B cell (primary cell): ENCODE results near the gene HS3ST3A1. TPM values are rescaled to one million over a fixed set of nuclear protein-coding genes. Genes with fewer than 3 reads are reported as not detected.

Source experiments
- ATAC-seq: fragments of 200-7000 bp; cut with Tn5 transposase; one replicate; pipeline ENCODE4 v1.10.0; 2021; ENCODE audit warnings: low read depth, mild to moderate bottlenecking, moderate number of reproducible peaks, moderate library complexity
- CTCF ChIA-PET: fragments of 350-600 bp; sonication (Branson Sonifier 250); formaldehyde crosslinking; loops from one replicate; lab custom pipeline; 2021; ENCODE audit warnings: antibody characterized with exemption, inconsistent platforms; lab: Charles Lee
- POLR2A ChIA-PET: fragments of 350-600 bp; sonication (Branson Sonifier 250); formaldehyde crosslinking; loops from one replicate; lab custom pipeline; 2021; ENCODE audit warnings: antibody characterized with exemption; lab: Charles Lee
- DNase-seq: peaks from one replicate; pipeline ENCODE4 v3.0.0; 2013
- H2AFZ ChIP-seq: 2 replicates; pipeline ENCODE4 v1.6.1; 2012; ENCODE audit warnings: mild to moderate bottlenecking, low read depth, low read length; ENCODE audit not compliant: insufficient read depth, poor library complexity, severe bottlenecking
- H3K27ac ChIP-seq, 2 donors: 1 replicate in 1 of 2; 2 replicates in 1 of 2; pipeline ENCODE4 v1.5.1; 2012 to 2013; ENCODE audit warnings: low read length in 2 of 2, mild to moderate bottlenecking in 2 of 2, moderate library complexity in 1 of 2
- H3K27me3 ChIP-seq, 4 experiments: fragments of 200-600 bp in 1 of 4; sonication (generic) in 1 of 4; replicated peaks in 1 of 4; 1 replicate in 2 of 4; 2 replicates in 2 of 4; pipeline versions ENCODE4 v1.6.1 to v1.7.0; 2013 to 2016; ENCODE audit warnings: low read length in 3 of 4, mild to moderate bottlenecking in 2 of 4, mixed read lengths in 1 of 4, moderate library complexity in 1 of 4; ENCODE audit not compliant: insufficient read depth in 4 of 4, control insufficient read depth in 3 of 4; ENCODE audit errors: control extremely low read depth in 1 of 4
- H3K36me3 ChIP-seq, 2 experiments: replicated peaks in 1 of 2; 1 replicate in 1 of 2; 2 replicates in 1 of 2; pipeline versions ENCODE4 v1.6.1 to v1.7.1; 2013; ENCODE audit warnings: low read length in 1 of 2; ENCODE audit not compliant: insufficient read depth in 2 of 2, control insufficient read depth in 1 of 2; ENCODE audit errors: control extremely low read depth in 1 of 2, extremely low read depth in 1 of 2
- H3K4me1 ChIP-seq, 2 donors: fragments of 200-600 bp in 1 of 2; sonication (generic) in 1 of 2; 1 replicate in 1 of 2; 2 replicates in 1 of 2; pipeline versions ENCODE4 v1.5.1 to v1.6.1; 2013 to 2017; ENCODE audit warnings: low read length in 2 of 2; ENCODE audit not compliant: control insufficient read depth in 2 of 2, insufficient read depth in 2 of 2
- H3K4me2 ChIP-seq: replicated peaks from 2 replicates; pipeline ENCODE3; 2012; ENCODE audit warnings: mild to moderate bottlenecking, low read depth, low read length; ENCODE audit not compliant: poor library complexity, severe bottlenecking
- H3K4me3 ChIP-seq, 5 experiments: fragments of 200-600 bp in 1 of 5; sonication (generic) in 1 of 5; 1 replicate in 3 of 5; 2 replicates in 2 of 5; pipeline versions ENCODE4 v1.5.1 to v1.7.0; 2011 to 2016; ENCODE audit warnings: low read length in 4 of 5, mild to moderate bottlenecking in 4 of 5, low read depth in 2 of 5, control low read depth in 1 of 5, moderate library complexity in 1 of 5; ENCODE audit not compliant: insufficient read depth in 1 of 5; ENCODE audit errors: control extremely low read depth in 1 of 5, extremely low read depth in 1 of 5
- H3K79me2 ChIP-seq: fragments of 200-600 bp; sonication (generic); one replicate; pipeline ENCODE4 v1.6.0; 2016; ENCODE audit warnings: low read length; ENCODE audit not compliant: control insufficient read depth, insufficient read depth
- H3K9ac ChIP-seq: fragments of 200-600 bp; sonication (generic); 2 replicates; pipeline ENCODE4 v1.6.1; 2017; ENCODE audit warnings: mild to moderate bottlenecking, low read length, moderate library complexity
- H3K9me3 ChIP-seq, 3 donors: one replicate each; pipeline versions ENCODE4 v1.6.1 to v1.7.1; 2013; ENCODE audit warnings: low read length in 2 of 3; ENCODE audit not compliant: control insufficient read depth in 2 of 3, insufficient read depth in 1 of 3; ENCODE audit errors: control extremely low read depth in 1 of 3
- H4K20me1 ChIP-seq: 2 replicates; pipeline ENCODE4 v1.6.0; 2012; ENCODE audit warnings: mild to moderate bottlenecking, low read length; ENCODE audit not compliant: insufficient read depth, control insufficient read depth, poor library complexity, severe bottlenecking
- H3K27ac Mint-ChIP-seq: one replicate; pipeline ENCODE4 v1.8.0; 2021; ENCODE audit warnings: mixed read lengths
- H3K27me3 Mint-ChIP-seq: one replicate; pipeline ENCODE4 v1.8.0; 2021; ENCODE audit warnings: mixed read lengths
- H3K4me1 Mint-ChIP-seq: one replicate; pipeline ENCODE4 v1.8.0; 2021; ENCODE audit warnings: mixed read lengths
- H3K4me3 Mint-ChIP-seq: one replicate; pipeline ENCODE4 v1.8.0; 2021; ENCODE audit warnings: mixed read lengths
- H3K9me3 Mint-ChIP-seq: one replicate; pipeline ENCODE4 v1.8.0; 2022; ENCODE audit warnings: mixed read lengths; ENCODE audit not compliant: insufficient read depth
- EZH2 ChIP-seq: IDR thresholded peaks from 2 replicates; pipeline ENCODE4 v1.6.1; 2012; ENCODE audit warnings: borderline replicate concordance, low read depth, mild to moderate bottlenecking, moderate library complexity, low read length; ENCODE audit not compliant: insufficient read depth, poor library complexity, severe bottlenecking
- WGBS: methylation state at CpG from one replicate; pipeline ENCODE4 v1.1.5; 2013; ENCODE audit warnings: missing lambda C conversion rate; ENCODE audit not compliant: insufficient coverage; 5-methylcytosine and 5-hydroxymethylcytosine counted together
- intact Hi-C: fragments of 100-400 bp; cut with micrococcal nuclease; formaldehyde crosslinking; loops from one replicate; pipeline ENCODE4 v1.10.0; 2022
- polyA plus RNA-seq: library from polyadenylated mRNA; depleted of rRNA; stranded (reverse); fragments of >200 nt; gene quantifications from 2 replicates; pipeline ENCODE4 v1.2.3, GENCODE V29; 2012
- total RNA-seq, 2 donors: library from RNA; stranded (reverse); fragments of 120-200 nt in 1 of 2; gene quantifications; 1 replicate in 1 of 2; 2 replicates in 1 of 2; pipeline versions ENCODE4 v1.2.3 to v1.2.4, GENCODE V29; 2013 to 2022
- TF ChIP-seq, protein P1 (sequence below): fragments of 200-600 bp; IDR thresholded peaks from one replicate; pipeline ENCODE4 v1.8.0; 2022; ENCODE audit warnings: antibody characterized with exemption, mild to moderate bottlenecking

Gene HS3ST3A1
- total and polyA plus RNA-seq, 2 donors (not counting 1 experiment from before 2014, with no cell fraction given): 0.17 to 0.75 TPM

DNA sequence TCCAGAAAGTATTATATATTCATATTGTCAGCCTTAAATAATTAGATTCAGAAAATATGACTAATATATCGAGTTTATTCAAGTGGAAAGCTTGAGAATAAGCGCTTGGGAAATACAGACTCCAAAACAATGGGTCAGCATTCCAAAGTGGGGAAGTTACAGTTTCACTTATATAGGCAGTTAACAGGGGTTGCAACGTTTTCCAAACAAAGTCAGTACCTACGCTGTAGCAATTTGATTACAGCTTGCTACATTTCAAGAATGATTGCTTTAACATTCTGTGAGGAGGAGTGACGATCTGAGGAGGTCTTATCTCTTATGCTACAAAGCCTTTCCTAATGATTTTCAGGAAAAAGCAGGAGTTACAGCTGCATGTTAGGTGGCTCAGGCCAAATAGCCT lies 34.2 kb upstream of the HS3ST3A1 start:
- no peak for ATAC-seq
- no peaks in the 10 kb centered on the region for H3K4me1 Mint-ChIP-seq
- no peak overlapping the region for H3K4me3 ChIP-seq
- H3K27me3 ChIP-seq: no peaks in the 10 kb centered on the region
- no peak overlapping the region for H2AFZ ChIP-seq
- no peak for DNase-seq
- H3K9ac ChIP-seq: no peak overlapping the region
- H3K36me3 ChIP-seq: no peaks in the 10 kb centered on the region
- ChIA-PET CTCF (no interaction called here), POLR2A (no interaction called here)
- no CpG with 5 or more reads among the region's 5 CpGs for WGBS
- H3K4me1 ChIP-seq: no peaks in the 10 kb centered on the region
- no peaks in the 10 kb centered on the region for H3K79me2 ChIP-seq
- H4K20me1 ChIP-seq: no peaks in the 10 kb centered on the region
- H3K9me3 Mint-ChIP-seq: no peaks in the 10 kb centered on the region
- intact Hi-C loops: no loop called here
- no peak overlapping the region for H3K27ac ChIP-seq
- H3K9me3 ChIP-seq: no peaks in the 10 kb centered on the region
- H3K4me2 ChIP-seq: no peak overlapping the region
- TF ChIP-seq, protein P1, sequence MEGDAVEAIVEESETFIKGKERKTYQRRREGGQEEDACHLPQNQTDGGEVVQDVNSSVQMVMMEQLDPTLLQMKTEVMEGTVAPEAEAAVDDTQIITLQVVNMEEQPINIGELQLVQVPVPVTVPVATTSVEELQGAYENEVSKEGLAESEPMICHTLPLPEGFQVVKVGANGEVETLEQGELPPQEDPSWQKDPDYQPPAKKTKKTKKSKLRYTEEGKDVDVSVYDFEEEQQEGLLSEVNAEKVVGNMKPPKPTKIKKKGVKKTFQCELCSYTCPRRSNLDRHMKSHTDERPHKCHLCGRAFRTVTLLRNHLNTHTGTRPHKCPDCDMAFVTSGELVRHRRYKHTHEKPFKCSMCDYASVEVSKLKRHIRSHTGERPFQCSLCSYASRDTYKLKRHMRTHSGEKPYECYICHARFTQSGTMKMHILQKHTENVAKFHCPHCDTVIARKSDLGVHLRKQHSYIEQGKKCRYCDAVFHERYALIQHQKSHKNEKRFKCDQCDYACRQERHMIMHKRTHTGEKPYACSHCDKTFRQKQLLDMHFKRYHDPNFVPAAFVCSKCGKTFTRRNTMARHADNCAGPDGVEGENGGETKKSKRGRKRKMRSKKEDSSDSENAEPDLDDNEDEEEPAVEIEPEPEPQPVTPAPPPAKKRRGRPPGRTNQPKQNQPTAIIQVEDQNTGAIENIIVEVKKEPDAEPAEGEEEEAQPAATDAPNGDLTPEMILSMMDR: no peak
- TF ChIP-seq EZH2: no peak
- peaks cover 3% of the 10 kb centered on the region for H3K27me3 Mint-ChIP-seq
- H3K27ac Mint-ChIP-seq: no peak overlapping the region
- no peak overlapping the region for H3K4me3 Mint-ChIP-seq

DNA sequence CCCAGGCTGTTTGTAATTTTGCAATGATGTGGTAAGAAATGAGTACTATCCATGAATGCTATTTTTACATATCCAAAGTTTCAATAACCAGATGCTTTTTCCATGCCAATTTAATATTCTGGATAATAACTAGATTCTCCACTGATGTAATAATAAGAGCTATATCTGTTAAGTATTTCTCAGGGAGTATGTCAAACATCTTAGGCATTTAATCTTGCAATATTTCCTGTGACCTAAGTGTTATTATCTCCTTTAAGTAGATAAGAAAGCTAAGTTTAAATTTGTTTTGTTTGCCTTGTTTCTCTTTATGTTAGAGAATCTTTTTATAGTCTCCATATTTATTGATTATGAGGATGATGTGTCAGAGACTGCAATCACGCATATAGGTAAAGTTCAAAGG lies 32.3 kb upstream of the HS3ST3A1 start:
- no peaks in the 10 kb centered on the region for H3K4me1 Mint-ChIP-seq
- ChIA-PET POLR2A (no interaction called here), CTCF (no interaction called here)
- H3K27me3 Mint-ChIP-seq: no peaks in the 10 kb centered on the region
- Histone ChIP-seq H4K20me1 (no peaks in the 10 kb centered on the region), H3K79me2 (no peaks in the 10 kb centered on the region), H3K36me3 (no peaks in the 10 kb centered on the region), H3K4me2 (no peak overlapping the region), H2AFZ (no peak overlapping the region), H3K4me3 (no peak overlapping the region), H3K9ac (no peak overlapping the region), H3K27ac (no peak overlapping the region), H3K4me1 (no peaks in the 10 kb centered on the region), H3K9me3 (no peaks in the 10 kb centered on the region), H3K27me3 (no peaks in the 10 kb centered on the region)
- intact Hi-C loops: no loop called here
- DNase-seq (no peak), ATAC-seq (no peak)
- H3K9me3 Mint-ChIP-seq: no peaks in the 10 kb centered on the region
- no peak for TF ChIP-seq EZH2
- TF ChIP-seq, protein P1: no peak
- H3K4me3 Mint-ChIP-seq: no peak overlapping the region
- H3K27ac Mint-ChIP-seq: no peak overlapping the region
- WGBS: no CpG with 5 or more reads among the region's 1 CpG
